NCI-H446 (cell line): Measurements from ENCODE around the gene SIRPD.
"Not testable (repeated sequence)": the region's sequence is repeated elsewhere in the genome, so short reads cannot be mapped to it uniquely, and the experiment has no call there.

Source experiments
- DNase-seq, 2 experiments: peaks; one replicate each; lab custom pipeline; 2025; lab: John Stamatoyannopoulos, UW

The SIRPD gene

GRCh38 chr20:1537731-1538058 is 19.8 kb downstream of the SIRPD start:
- DNase-seq: no peak

GRCh38 chr20:1536893-1537730 is 20.4 kb downstream of the SIRPD start:
- no peak for DNase-seq

- DNase-seq: no peak
These were observed 21.9 kb downstream of the SIRPD start for GRCh38 chr20:1535420-1536175.

GRCh38 chr20:1534526-1534925 is 23.0 kb downstream of the SIRPD start:
- no peak for DNase-seq

- DNase-seq: no peak
These were observed 24.4 kb downstream of the SIRPD start for GRCh38 chr20:1533059-1533458.

GRCh38 chr20:1528811-1529210 is 28.7 kb downstream of the SIRPD start:
- no peak for DNase-seq

GRCh38 chr20:1527923-1528322 is 29.6 kb downstream of the SIRPD start:
- no peak for DNase-seq

GRCh38 chr20:1526896-1527295 is 30.6 kb downstream of the SIRPD start:
- no peak for DNase-seq

- no peak for DNase-seq
These were observed 31.2 kb downstream of the SIRPD start for GRCh38 chr20:1526310-1526709.

- DNase-seq: no peak
These were observed 33.5 kb downstream of the SIRPD start for GRCh38 chr20:1524004-1524403.

GRCh38 chr20:1517010-1517409 is 40.5 kb downstream of the SIRPD start:
- no peak for DNase-seq

GRCh38 chr20:1513801-1514200 is 43.7 kb downstream of the SIRPD start:
- DNase-seq: no peak

- peak in 1 of 2 experiments; percentile 7 for DNase-seq
These were observed 48.3 kb downstream of the SIRPD start for GRCh38 chr20:1509237-1509636.

GRCh38 chr20:1508574-1508973 is 48.9 kb downstream of the SIRPD start:
- no peak for DNase-seq

GRCh38 chr20:1507276-1507675 is 50.2 kb downstream of the SIRPD start:
- no peak for DNase-seq

GRCh38 chr20:1505871-1506270 is 51.6 kb downstream of the SIRPD start:
- no peak for DNase-seq

GRCh38 chr20:1505361-1505760 is 52.1 kb downstream of the SIRPD start:
- no peak for DNase-seq

- DNase-seq: peak; percentile 50 to 76
These were observed 53.8 kb downstream of the SIRPD start for GRCh38 chr20:1503564-1504227.

GRCh38 chr20:1500496-1500895 is 57.0 kb downstream of the SIRPD start:
- no peak for DNase-seq

- no peak for DNase-seq
These were observed 57.7 kb downstream of the SIRPD start for GRCh38 chr20:1499528-1500420.

- not testable (repeated sequence) for DNase-seq
These were observed 60.1 kb downstream of the SIRPD start for GRCh38 chr20:1497371-1497770.

GRCh38 chr20:1496930-1497329 is 60.6 kb downstream of the SIRPD start:
- no peak for DNase-seq
